ENCODE data around the gene ABHD6. TPM values are rescaled to one million over a fixed set of nuclear protein-coding genes. Genes with fewer than 3 reads are reported as not detected.

The ABHD6 gene
- total and polyA plus RNA-seq, 4 donors: 5.2 to 14.1 (median 10.7) TPM

- no peak for ATAC-seq (ENCODE audit: insufficient read depth, low FRiP score)
- peak overlapping the region in 1 of 2 donors; percentile 21 for H3K27ac ChIP-seq (ENCODE audit: low read depth in 1 of 2, low read length in 1 of 2)
- 77 to 82% methylated on average over 5 of the region's 5 CpGs for WGBS, 2 donors
- H3K4me1 ChIP-seq (ENCODE audit: control insufficient read depth in 5 of 5, insufficient read depth in 5 of 5, low read length in 5 of 5): peaks cover 0 to 3% (median 0%) of the 10 kb centered on the region in 5 donors
- no peak for TF ChIP-seq CTCF (IDR thresholded peaks at IDR 0.05; ENCODE audit: control extremely low read depth, extremely low read depth)
- no peaks in the 10 kb centered on the region for H3K27me3 ChIP-seq (ENCODE audit: control insufficient read depth in 3 of 3, insufficient read depth in 3 of 3, low read length in 2 of 3)
- H3K9ac ChIP-seq (ENCODE audit: insufficient read depth in 1 of 2, low read length in 2 of 2): no peak overlapping the region
- DNase-seq: no peak
- H3K36me3 ChIP-seq (ENCODE audit: control insufficient read depth in 4 of 4, insufficient read depth in 4 of 4, low read length in 4 of 4): no peaks in the 10 kb centered on the region
- H3K9me3 ChIP-seq (ENCODE audit: control insufficient read depth in 4 of 4, insufficient read depth in 3 of 4, low read length in 3 of 4): no peaks in the 10 kb centered on the region
- no peak overlapping the region for H3K4me3 ChIP-seq
These were observed 47.9 kb upstream of the ABHD6 start for GRCh38 chr3:58189691-58190090.

GRCh38 chr3:58190291-58190690, 47.3 kb upstream of the ABHD6 start:
- WGBS, 2 donors: 97 to 98% methylated on average over 4 of the region's 4 CpGs
- no peak overlapping the region for H3K27ac ChIP-seq (ENCODE audit: low read depth in 1 of 2, low read length in 1 of 2)
- ATAC-seq (ENCODE audit: insufficient read depth, low FRiP score) (no peak), DNase-seq (no peak)
- no peaks in the 10 kb centered on the region for H3K27me3 ChIP-seq (ENCODE audit: control insufficient read depth in 3 of 3, insufficient read depth in 3 of 3, low read length in 2 of 3)
- no peaks in the 10 kb centered on the region for H3K36me3 ChIP-seq (ENCODE audit: control insufficient read depth in 4 of 4, insufficient read depth in 4 of 4, low read length in 4 of 4)
- H3K9me3 ChIP-seq (ENCODE audit: control insufficient read depth in 4 of 4, insufficient read depth in 3 of 4, low read length in 3 of 4): no peaks in the 10 kb centered on the region
- H3K4me1 ChIP-seq (ENCODE audit: control insufficient read depth in 5 of 5, insufficient read depth in 5 of 5, low read length in 5 of 5): peaks cover 0 to 3% (median 0%) of the 10 kb centered on the region in 5 donors
- H3K9ac ChIP-seq (ENCODE audit: insufficient read depth in 1 of 2, low read length in 2 of 2): no peak overlapping the region
- TF ChIP-seq CTCF (IDR thresholded peaks at IDR 0.05; ENCODE audit: control extremely low read depth, extremely low read depth): no peak
- H3K4me3 ChIP-seq: no peak overlapping the region

GRCh38 chr3:58190882-58191281, 46.7 kb upstream of the ABHD6 start:
- Histone ChIP-seq H3K4me3 (no peak overlapping the region), H3K27ac (ENCODE audit: low read depth in 1 of 2, low read length in 1 of 2) (no peak overlapping the region), H3K27me3 (ENCODE audit: control insufficient read depth in 3 of 3, insufficient read depth in 3 of 3, low read length in 2 of 3) (no peaks in the 10 kb centered on the region), H3K9me3 (ENCODE audit: control insufficient read depth in 4 of 4, insufficient read depth in 3 of 4, low read length in 3 of 4) (no peaks in the 10 kb centered on the region), H3K4me1 (ENCODE audit: control insufficient read depth in 5 of 5, insufficient read depth in 5 of 5, low read length in 5 of 5) (peaks cover 0 to 3% (median 0%) of the 10 kb centered on the region in 5 donors), H3K36me3 (ENCODE audit: control insufficient read depth in 4 of 4, insufficient read depth in 4 of 4, low read length in 4 of 4) (no peaks in the 10 kb centered on the region), H3K9ac (ENCODE audit: insufficient read depth in 1 of 2, low read length in 2 of 2) (no peak overlapping the region)
- DNase-seq (no peak), ATAC-seq (ENCODE audit: insufficient read depth, low FRiP score) (no peak)
- TF ChIP-seq CTCF (IDR thresholded peaks at IDR 0.05; ENCODE audit: control extremely low read depth, extremely low read depth): no peak
- 88 to 92% methylated on average over 4 of the region's 4 CpGs for WGBS, 2 donors

- 67 to 82% methylated on average over 10 of the region's 10 CpGs for WGBS, 2 donors
- DNase-seq (no peak), ATAC-seq (ENCODE audit: insufficient read depth, low FRiP score) (no peak)
- Histone ChIP-seq H3K27ac (ENCODE audit: low read depth in 1 of 2, low read length in 1 of 2) (no peak overlapping the region), H3K9me3 (ENCODE audit: control insufficient read depth in 4 of 4, insufficient read depth in 3 of 4, low read length in 3 of 4) (no peaks in the 10 kb centered on the region), H3K4me3 (no peak overlapping the region), H3K4me1 (ENCODE audit: control insufficient read depth in 5 of 5, insufficient read depth in 5 of 5, low read length in 5 of 5) (peaks cover 0 to 3% (median 0%) of the 10 kb centered on the region in 5 donors), H3K27me3 (ENCODE audit: control insufficient read depth in 3 of 3, insufficient read depth in 3 of 3, low read length in 2 of 3) (no peaks in the 10 kb centered on the region), H3K36me3 (ENCODE audit: control insufficient read depth in 4 of 4, insufficient read depth in 4 of 4, low read length in 4 of 4) (no peaks in the 10 kb centered on the region), H3K9ac (ENCODE audit: insufficient read depth in 1 of 2, low read length in 2 of 2) (no peak overlapping the region)
- no peak for TF ChIP-seq CTCF (IDR thresholded peaks at IDR 0.05; ENCODE audit: control extremely low read depth, extremely low read depth)
These were observed 46.1 kb upstream of the ABHD6 start for GRCh38 chr3:58191361-58191991.
